ENCODE results near the gene FLT4.

Gene FLT4

DNA sequence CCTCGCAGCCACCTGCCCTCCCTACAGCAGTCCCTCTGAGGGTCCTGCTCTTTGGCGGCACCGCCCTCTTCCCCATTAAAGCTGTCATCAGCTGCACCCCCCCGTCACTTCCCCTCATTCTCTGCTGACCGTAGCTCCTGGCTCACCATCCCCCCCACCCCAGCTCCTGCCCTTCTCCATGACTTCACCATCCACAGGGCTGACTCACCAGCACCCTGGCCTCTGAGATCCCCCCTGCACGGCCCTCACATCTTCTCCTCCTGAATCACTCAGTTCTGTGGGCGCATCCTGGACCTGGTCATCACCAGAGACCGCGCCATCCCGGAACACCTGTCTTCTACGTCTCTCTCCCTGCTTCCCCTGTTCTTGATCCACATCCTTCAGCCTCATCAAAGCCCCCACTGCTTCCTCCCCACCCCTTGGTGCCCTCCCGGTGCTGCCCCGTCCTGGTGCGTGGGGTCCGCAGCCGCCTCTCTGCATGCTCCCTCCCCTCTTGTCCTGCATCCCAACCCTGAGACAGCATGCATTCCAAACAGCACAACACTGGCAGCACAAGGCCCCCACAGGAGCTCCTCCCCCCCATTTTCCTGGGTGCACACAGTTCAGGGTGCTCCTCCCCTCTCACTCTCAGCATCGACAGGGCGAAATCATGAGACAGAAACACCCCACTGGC lies 12.9 kb downstream of the FLT4 start:
- no peak for TF ChIP-seq JUND (IDR thresholded peaks at IDR 0.05; ENCODE audit: low read depth)
- in situ Hi-C loops (cut with HindIII; ENCODE audit: low pct_unique_long_range_greater_than_20kb, low sequenced_read_pairs) = no loop called here
- DNase-seq (ENCODE audit: low read depth in 1 of 2, low spot score in 1 of 2) = no peak

DNA sequence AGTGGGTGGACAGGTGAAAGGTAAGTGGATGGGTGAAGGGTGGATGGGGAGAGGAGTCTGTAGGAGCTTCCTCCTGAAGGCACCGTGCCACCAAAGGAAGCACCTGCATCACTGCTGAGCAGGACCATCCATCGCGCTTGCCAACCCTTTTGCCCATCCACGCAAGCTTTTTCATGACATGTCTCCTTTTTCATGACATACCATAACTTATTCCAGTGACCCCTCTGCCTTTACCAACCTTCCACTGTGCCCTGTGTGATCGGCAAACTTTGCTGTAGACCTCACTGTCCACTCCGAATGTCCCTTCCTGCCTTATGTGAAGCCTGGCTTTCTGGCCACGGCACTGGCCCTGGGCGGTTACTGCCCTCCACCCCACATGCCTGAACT lies 13.4 kb downstream of the FLT4 start:
- in situ Hi-C loops (cut with HindIII; ENCODE audit: low pct_unique_long_range_greater_than_20kb, low sequenced_read_pairs) = no loop called here
- no peak for TF ChIP-seq JUND (IDR thresholded peaks at IDR 0.05; ENCODE audit: low read depth)
- no peak for DNase-seq (ENCODE audit: low read depth in 1 of 2, low spot score in 1 of 2)

DNA sequence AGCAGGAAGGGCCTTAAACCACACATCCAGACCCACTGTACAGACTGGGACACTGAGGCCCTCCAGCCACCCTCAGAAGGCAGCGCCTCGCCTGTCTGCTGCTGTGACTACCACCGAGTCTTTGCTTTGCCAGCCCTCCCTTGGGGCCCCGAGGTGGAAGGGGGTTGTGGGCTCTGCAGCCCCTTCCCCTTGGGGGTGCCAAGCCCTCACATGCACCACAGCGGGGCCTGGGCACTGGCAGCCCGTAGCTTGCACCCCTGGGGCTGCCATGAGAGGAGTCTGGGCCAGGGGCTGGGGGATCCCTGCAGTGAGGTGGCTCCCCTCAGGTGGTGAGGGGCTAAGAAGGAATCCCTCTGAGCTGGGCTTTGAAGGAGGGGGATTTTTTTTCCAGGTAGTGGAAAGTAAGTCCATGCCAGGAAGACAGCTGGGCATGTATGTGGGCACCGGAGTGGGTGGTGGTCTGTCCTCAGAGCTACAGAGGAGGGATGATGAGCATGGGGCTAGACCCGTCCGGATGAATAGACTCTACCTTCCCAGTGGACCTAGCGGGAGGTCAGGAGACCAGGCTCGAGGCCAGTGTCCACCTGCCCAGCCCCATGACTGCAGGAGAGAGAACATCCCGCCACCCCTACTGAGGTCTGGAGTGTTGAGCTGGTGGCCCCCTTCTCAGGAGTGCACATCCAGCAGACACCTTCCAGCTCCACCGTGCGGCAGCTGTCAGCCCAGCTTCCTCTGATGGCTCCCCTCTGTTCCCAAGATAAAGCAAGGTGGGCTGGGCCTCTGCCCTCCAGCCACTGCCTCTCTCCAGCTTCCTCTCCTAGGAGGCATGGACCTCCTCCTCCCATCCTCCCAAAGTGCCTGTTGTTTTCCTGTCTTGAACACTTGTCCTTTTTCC lies 15.9 kb downstream of the FLT4 start:
- TF ChIP-seq JUND (IDR thresholded peaks at IDR 0.05; ENCODE audit: low read depth) = no peak
- in situ Hi-C loops (cut with HindIII; ENCODE audit: low pct_unique_long_range_greater_than_20kb, low sequenced_read_pairs) = no loop called here

DNA sequence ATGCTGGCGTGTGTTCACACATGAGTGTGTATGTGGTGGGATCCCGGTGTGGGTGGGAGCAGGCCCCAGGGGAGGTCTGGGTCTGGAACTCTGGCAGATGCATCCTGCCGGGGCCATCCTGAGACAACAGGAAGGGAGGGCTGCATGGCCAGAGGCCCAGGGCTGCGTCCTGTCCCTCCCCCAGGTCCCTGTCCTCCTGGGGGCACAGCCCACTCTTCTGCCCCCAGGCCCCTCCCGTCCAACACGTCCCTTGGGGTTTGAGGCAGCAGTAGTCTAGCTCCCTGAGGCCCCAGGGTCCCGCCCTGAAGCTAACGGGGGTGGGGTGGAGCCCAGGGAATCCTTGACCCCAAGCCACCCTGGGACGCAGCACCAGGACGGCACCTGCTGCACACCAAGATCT lies 16.6 kb downstream of the FLT4 start:
- in situ Hi-C loops (cut with HindIII; ENCODE audit: low pct_unique_long_range_greater_than_20kb, low sequenced_read_pairs) = no loop called here
- no peak for TF ChIP-seq JUND (IDR thresholded peaks at IDR 0.05; ENCODE audit: low read depth)
- DNase-seq (ENCODE audit: low read depth in 1 of 2, low spot score in 1 of 2) = no peak

More for the DNA sequence above, 15.9 kb downstream of the FLT4 start:
- no peak for DNase-seq (ENCODE audit: low read depth in 1 of 2, low spot score in 1 of 2)

- no peak for DNase-seq (ENCODE audit: low read depth in 1 of 2, low spot score in 1 of 2)
- TF ChIP-seq JUND (IDR thresholded peaks at IDR 0.05; ENCODE audit: low read depth) = no peak
- in situ Hi-C loops (cut with HindIII; ENCODE audit: low pct_unique_long_range_greater_than_20kb, low sequenced_read_pairs) = no loop called here
Observed at GRCh38 chr5:180631549-180632383, 17.6 kb downstream of the FLT4 start.

- in situ Hi-C loops (cut with HindIII; ENCODE audit: low pct_unique_long_range_greater_than_20kb, low sequenced_read_pairs) = no loop called here
- no peak for TF ChIP-seq JUND (IDR thresholded peaks at IDR 0.05; ENCODE audit: low read depth)
- no peak for DNase-seq (ENCODE audit: low read depth in 1 of 2, low spot score in 1 of 2)
Observed at GRCh38 chr5:180630426-180630825, 19.0 kb downstream of the FLT4 start.

GRCh38 chr5:180629831-180630382 lies 19.5 kb downstream of the FLT4 start:
- in situ Hi-C loops (cut with HindIII; ENCODE audit: low pct_unique_long_range_greater_than_20kb, low sequenced_read_pairs) = no loop called here
- no peak for TF ChIP-seq JUND (IDR thresholded peaks at IDR 0.05; ENCODE audit: low read depth)
- DNase-seq (ENCODE audit: low read depth in 1 of 2, low spot score in 1 of 2) = no peak

DNA sequence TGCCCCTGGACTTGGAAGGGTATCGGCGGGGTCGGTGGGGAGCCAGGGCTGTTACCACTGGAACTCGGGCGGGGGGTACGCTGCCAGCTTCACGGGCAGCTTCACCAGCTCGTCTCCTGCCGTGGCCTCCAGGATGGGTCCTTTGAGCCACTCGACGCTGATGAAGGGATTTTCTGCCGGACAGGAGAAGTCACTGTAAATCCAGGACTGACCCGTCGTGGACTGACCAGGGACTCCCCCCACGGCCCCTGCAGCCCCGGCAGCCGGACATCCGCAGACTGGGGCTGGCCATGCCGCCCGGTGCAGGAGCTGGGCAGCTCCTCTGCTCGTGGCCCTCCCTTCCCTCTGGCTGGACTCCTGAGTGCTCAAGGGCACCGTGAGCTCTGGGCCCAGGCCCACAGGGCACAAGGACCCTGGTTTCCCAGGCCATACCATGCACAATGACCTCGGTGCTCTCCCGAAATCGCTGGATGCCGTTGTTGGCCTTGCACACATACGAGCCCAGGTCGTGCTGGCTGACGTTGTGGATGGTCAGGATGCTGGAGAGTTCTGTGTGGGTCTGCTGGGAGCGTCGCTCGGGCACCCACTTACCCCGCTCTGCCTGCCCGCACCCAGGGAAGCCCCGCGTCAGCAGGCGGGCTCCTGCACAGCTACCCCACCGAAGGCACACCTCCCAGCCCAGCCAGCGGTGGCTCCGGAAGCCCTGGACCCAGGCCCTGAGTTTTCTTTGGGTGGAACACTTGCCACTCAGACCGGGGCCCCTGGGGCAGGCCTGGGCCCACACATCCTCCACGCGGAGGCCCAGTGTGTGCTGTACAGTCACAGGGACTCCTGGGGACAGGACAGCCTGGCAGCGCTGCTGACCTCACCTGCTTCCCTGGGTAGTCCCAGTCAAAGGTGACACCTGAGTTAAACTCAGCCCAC lies 20.3 kb downstream of the FLT4 start:
- in situ Hi-C loops (cut with HindIII; ENCODE audit: low pct_unique_long_range_greater_than_20kb, low sequenced_read_pairs) = no loop called here
- no peak for TF ChIP-seq JUND (IDR thresholded peaks at IDR 0.05; ENCODE audit: low read depth)
- DNase-seq (ENCODE audit: low read depth in 1 of 2, low spot score in 1 of 2) = no peak

DNA sequence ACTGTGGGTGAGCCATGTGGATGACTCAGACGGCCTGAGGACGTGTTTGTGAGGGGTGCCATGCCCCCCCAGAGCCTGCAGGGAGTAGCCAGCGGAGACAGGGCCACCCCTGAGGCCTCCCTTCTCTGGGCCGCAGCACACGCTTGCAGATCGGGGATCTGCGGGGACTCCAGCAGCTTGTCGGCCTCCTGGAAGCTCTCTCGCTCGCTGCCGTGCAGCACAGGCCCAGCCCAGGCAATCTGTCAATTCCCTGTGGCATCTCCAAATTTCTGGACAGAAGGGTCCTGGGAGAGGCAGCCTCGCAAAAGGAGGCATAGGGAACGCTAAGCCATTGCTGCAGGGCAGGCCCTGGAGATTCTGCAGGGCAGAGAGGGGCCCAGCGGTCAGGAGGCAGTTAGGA lies 21.2 kb downstream of the FLT4 start:
- in situ Hi-C loops (cut with HindIII; ENCODE audit: low pct_unique_long_range_greater_than_20kb, low sequenced_read_pairs) = no loop called here
- TF ChIP-seq JUND (IDR thresholded peaks at IDR 0.05; ENCODE audit: low read depth) = no peak

GRCh38 chr5:180627386-180628120 lies 21.8 kb downstream of the FLT4 start:
- no peak for TF ChIP-seq JUND (IDR thresholded peaks at IDR 0.05; ENCODE audit: low read depth)
- in situ Hi-C loops (cut with HindIII; ENCODE audit: low pct_unique_long_range_greater_than_20kb, low sequenced_read_pairs) = no loop called here
- no peak for DNase-seq (ENCODE audit: low read depth in 1 of 2, low spot score in 1 of 2)

More for the DNA sequence above, 21.2 kb downstream of the FLT4 start:
- DNase-seq (ENCODE audit: low read depth in 1 of 2, low spot score in 1 of 2) = no peak
